NCI-H345 (cell line): ENCODE measurements around the gene MED12L.

ENCODE experiments used
- DNase-seq: peaks from one replicate; lab custom pipeline; 2025; lab: John Stamatoyannopoulos, UW

Gene MED12L

DNA sequence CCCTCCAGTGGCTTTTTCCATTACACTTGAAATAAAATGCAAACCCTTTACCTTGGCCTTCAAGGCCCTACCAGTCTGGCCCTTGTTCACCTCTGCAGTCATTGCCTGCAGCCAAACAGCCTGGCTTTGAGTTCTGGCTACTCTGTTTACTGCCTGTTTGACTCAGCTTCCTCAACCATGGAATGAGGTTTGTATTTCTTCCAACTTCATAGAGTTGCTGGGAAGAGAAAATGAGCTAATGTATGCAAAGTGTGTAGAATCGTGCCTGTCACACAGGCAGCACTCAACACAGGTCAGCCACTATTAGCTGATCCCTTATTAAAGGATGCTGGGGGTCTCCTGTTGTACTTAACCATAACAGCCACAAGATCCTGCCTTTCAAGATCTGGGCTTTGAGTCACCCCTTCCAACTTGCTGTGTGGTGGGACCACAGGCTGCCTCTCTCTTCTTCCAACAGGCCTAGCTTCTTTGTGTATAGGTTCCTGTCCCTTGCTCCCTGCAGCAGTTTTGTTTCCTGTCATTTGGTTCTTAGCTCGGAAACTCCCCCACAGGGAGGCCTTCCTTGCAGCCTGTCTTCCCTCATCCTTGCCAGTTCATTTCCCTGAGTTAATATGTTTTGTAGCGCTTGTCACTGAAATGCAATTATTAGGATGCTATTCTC, 6.4 kb downstream of the MED12L start:
- no peak for DNase-seq

- DNase-seq: no peak
Measured at GRCh38 chr3:151093148-151093547, 7.7 kb downstream of the MED12L start.

DNA sequence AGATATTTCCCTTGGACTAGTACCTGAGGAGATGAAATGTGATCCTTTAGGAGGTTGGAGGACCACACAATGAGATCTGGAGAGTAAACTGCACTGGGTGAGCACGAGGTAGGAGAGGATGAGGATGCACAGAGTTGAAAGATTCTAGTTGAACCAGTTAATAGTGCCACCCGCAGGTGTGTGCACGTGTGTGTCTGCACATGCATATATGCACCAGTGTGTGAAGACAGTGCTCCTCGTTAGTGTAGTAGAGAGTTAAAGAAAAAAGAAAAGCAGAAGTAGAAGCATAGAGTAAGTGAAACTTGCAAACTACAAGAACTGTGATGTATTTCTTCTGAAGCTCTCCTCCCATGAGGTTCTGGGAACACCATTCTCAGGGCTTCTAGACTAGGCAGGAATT, 8.4 kb downstream of the MED12L start:
- DNase-seq: no peak

GRCh38 chr3:151096716-151097115, 11.3 kb downstream of the MED12L start:
- no peak for DNase-seq

GRCh38 chr3:151100076-151100475, 14.6 kb downstream of the MED12L start:
- DNase-seq: no peak

GRCh38 chr3:151101270-151101969, 16.0 kb downstream of the MED12L start:
- no peak for DNase-seq

DNA sequence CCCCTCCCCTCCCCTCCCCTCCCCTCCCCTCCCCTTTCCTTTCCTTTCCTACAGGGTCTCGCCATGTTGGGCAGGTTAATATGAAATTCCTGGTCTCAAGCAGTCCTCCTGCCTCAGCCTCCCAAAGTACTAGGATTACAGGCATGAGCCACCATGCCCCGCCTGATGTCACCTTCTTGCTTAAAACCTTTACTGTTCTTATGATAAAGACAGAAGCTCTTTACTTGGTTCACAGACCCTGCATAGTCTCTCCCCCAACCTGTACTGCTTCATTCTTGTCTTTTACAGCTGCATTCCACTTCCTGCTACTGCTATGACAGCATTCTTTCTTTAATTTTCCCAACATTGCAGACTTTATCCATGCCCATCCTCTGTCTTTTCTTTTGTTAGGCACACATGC, 20.8 kb downstream of the MED12L start:
- no peak for DNase-seq

DNA sequence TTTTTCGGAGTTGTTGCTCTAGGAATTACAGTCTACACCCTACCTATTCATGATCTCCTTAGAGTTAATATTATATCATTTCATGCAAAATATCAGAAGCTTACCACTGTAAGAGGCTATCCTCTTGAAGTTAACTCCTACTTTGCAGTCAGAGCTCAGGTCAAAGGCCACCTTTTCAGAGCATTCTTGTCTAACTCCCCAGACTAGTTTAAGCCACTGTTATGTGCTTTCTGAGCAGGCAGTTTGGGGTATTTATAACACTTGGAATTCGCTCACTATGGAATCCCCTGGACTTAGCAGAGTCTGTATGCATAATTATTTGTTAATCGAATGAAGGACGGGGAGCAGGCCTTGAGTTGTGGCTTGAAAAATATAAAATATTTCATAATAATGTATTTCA, 21.7 kb downstream of the MED12L start:
- DNase-seq: no peak

GRCh38 chr3:151107701-151108100, 22.2 kb downstream of the MED12L start:
- no peak for DNase-seq

DNA sequence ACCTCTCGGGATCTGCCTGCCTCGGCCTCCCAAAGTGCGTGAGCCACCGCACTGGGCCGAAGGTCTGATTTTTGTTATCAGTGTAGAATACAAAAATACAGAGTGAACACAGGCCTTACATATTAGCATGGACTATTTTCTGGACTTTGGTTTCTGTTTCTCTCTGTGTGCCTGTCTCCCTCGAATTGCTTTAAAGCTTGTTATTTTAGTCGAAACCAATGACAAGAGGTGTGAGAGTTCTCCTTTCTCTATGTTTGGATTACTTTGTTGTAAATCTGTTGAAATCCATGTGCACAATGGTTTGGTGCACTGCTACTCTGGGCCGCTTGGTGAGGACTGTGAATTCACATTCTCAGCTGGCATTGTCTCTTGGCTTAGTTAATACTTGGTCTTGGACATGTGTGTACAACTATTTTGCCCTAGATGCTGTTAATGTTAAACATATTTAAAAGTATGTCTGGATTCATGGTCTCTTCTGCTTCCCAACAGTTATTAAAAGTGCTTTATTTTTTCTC, 23.9 kb downstream of the MED12L start:
- no peak for DNase-seq

DNA sequence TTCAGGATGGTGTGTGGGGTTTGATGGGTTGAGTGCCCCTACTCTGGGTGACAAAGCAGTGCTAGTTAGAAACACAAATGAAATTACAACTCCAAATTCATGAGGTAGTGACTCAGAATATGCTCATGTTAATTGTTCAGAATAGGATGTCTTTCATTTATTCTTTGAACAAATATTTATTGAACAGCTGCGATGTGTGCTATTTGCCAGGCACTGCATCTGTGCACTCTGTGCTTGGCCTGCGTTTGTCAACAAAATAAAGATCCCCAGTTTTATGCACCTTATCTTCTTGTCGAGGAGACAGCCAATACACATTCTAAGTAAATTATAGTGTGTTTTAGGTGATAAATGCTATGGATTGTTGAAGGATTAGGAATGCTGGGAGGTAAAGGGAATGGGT, 27.3 kb downstream of the MED12L start:
- DNase-seq: no peak

GRCh38 chr3:151113343-151113742, 27.9 kb downstream of the MED12L start:
- no peak for DNase-seq

GRCh38 chr3:151117047-151117446, 31.6 kb downstream of the MED12L start:
- no peak for DNase-seq

- DNase-seq: no peak
Measured at GRCh38 chr3:151119188-151119587, 33.7 kb downstream of the MED12L start.

DNA sequence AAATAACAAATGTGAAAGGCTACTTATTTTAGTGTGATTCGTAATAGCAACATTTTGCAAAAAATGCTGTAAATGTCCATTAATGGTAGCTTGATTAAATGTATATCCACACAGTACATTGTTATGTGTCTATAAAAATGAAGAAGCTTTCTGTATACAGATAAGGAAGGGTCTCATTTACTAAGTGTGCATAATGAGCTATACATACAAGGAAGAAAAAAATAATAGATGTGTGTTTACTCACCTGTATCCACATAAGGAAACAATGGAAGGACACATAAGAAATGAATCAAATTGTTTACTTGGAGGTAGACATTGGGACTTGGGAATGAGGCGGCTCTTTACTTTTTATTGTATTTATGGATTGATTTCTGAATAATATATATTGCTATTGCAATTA, 34.9 kb downstream of the MED12L start:
- peak; percentile 14 for DNase-seq

GRCh38 chr3:151121016-151121415, 35.6 kb downstream of the MED12L start:
- DNase-seq: no peak

- DNase-seq: no peak
Measured at GRCh38 chr3:151123827-151124226, 38.4 kb downstream of the MED12L start.

- DNase-seq: no peak
Measured at GRCh38 chr3:151124476-151124875, 39.0 kb downstream of the MED12L start.

DNA sequence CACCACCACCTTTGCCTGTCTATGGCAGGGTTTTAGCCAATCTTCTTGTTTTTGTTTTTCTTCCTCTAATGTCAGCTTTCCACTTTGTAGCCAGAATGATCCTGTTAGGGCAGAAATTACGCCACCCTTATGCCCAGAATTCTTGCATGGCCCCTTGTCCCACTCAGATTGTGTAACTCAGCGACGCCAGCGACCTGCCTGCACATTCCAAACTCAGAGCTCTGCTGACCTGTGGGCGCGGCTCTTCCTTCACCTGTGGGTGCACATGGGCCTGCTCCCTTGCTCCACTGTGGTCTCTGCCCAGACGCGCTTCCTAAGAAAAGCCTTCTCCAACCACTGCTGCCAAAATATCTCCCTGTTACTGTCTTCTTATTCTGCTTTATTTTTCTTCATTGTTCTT, 45.0 kb downstream of the MED12L start:
- no peak for DNase-seq

DNA sequence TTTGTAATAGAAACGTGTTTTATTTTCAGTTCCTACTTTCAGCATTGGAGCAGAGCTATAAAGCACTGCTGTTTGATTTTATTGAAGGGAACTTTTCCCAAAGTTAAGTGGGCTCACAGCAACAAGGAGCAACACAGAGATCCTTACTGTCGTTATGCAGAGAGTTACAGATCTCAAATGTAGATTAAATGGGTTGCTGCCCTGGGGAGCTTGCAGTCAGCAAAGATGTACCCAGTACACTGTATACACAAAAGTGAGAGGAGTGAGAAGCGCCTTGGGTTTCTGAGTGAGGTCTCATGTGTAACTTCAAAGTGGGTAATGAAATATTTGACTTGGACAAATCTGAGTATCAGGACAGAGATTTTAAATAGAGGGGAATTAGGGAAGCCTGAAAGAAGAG, 47.7 kb downstream of the MED12L start:
- no peak for DNase-seq

- DNase-seq: no peak
Measured at GRCh38 chr3:151133917-151134450, 48.5 kb downstream of the MED12L start.

GRCh38 chr3:151135541-151136337, 50.3 kb downstream of the MED12L start:
- peak; percentile 71 for DNase-seq

DNA sequence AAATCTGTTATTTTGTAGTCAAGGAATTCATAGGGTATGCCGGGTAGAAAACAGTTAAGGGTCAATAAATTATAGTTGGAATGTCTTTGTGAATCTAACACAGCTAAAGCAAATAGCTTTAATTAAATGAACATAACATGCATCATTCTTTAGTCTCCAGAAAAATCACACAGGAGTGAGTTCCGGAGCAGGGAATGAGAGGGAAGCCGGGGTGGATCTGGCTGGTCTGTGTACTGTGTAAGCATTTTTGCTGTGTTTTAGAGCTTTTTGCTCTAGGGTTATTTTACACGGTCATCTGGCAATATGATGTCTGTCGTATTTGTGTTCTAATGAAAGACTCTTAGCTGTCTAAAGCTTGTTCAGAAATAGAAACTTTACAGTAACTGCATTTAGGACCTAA, 57.5 kb downstream of the MED12L start:
- DNase-seq: no peak
